Measurements from ENCODE around the gene OPCML.

The OPCML gene

DNA sequence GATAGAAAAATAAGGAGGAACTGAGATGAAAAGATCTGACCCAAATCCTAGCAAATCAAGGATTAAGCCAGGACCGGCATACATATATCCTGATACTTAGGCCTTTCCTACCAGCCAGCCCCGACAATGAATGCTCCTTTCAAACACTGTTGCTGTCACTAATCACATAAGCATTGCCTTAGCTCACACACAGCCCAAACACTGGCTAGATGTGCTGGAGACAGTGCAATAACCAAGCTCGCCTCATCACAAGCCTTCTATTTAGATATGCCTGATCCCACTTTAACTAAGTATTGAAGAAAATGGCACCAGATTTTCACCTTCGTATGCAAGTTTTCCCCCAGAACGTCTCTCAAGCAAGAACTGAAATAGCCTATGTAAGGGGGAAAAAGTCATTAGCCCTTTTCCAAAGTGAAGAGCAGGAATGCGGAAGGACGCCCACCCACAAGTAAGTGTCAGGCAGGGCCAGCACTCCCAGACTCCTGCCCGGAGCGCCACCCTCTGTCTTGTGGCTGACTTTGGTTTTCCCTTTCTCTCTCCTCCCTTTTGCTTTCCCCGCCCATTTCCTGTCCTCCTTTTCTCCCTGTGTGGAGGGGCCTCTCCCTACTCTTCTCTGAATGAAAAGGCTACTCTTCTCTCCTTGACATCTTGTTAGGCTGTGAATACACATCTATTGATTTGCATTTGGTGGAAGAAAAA lies 8.9 kb upstream of the OPCML start:
- DNase-seq (ENCODE audit: low spot score): no peak

DNA sequence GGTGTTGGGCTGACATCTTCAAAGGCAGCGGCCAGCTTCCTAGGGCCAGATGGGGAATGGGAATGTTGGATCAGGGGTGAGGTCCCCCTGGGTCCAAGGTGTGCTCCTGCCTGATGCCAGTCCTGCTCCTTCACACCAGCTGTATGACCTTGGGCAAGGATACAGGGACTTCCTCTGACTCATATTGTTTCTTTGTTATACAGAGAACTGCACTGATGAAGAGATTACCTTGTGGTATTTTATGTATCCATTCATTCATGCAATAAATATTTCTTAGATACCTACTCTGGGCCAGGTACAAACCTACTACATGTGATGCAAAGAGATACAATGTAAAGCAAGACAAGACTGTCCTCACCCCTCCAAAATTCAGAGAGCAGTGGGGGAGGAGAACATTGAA lies 3.9 kb upstream of the OPCML start:
- DNase-seq (ENCODE audit: low spot score): no peak

DNA sequence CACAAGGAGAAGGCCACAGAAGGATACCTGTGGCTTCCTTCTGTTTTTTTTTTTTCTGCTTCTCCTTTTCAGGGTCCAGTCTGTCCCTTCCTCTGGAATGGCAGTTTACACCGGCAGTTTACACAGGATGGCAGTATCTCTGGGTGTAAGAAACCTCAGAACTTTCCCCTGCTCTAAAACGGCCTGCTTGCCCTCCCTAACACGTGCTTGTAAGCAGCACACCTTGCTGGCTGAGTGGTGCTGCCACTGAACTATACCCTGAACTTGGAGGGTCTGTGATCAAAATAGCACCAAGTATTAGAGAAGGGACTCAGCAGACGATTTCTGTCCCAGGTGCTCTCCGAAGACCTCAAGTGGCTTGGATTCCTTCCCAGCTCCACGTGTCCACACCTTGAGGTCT lies 904 bp upstream of the OPCML start:
- DNase-seq (ENCODE audit: low spot score): no peak

DNA sequence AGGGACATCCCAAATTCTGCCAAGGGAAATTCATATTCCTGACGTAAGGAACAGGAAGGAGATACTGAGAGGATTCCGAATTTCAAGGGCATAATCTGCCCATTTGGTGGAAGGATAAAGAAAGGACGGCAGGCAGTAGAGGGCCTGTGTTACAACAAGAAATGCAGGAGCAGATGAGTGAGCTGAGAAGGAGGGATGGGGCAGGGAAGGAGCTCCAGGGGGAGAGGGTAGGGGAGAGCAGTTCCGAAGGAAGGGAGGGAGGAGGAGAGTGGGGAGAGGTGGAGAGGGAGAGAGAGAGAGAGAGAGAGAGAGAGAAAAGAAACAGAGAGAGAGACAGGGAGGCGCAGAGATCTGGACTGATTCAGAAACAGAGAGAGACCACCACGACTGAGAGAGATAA lies 843 bp downstream of the OPCML start:
- DNase-seq (ENCODE audit: low spot score): no peak

DNA sequence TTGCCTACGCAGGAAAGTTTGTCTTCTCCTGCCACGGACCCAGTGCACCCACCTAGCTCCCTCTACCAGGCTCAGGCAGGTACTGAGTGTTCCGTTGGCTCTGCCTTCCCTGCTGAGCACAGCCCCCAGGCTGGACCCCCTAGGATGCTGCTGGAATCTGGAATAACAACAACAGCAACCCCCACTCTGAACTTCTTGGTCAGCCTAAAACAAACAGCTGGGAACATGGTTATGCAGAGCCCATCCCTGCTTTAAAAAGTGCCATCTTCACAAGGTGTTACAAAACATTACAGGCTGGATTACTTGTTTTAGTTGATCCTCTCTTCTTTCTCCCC lies 1.8 kb downstream of the OPCML start:
- no peak for DNase-seq (ENCODE audit: low spot score)

DNA sequence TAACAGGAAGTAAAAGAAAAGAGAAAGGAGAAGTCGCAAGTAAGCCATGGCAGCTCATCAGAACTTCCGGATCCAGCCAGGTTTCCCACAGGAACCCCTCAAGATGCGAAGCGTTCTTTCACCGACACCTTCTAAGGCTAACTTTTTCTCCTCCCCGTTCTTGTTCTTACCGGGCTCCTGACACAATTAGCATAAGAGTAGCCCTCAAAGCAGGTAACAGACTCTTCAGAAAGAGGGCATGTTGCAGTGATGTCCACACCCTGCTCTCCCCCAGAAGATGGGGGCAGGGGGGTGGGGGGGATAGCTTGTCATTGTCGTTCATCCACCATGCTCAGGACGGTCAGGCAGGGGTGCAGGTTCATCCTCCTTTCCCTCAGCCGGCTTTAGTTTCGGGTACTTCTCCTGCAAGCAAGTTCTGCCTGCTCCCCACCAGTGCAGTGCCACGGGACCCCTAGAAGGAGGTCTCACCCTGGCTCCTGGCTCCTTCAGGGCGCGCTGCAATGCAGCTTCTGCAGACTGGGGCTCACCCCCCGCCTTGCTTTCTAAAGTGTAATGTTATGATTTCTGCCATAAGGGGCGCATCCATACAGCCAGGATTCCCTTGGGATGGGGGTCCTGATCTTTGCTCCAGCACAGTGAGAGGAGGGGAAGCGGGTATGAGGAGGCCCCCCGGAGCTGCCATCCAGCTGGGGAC lies 2.3 kb downstream of the OPCML start:
- DNase-seq (ENCODE audit: low spot score): no peak

DNA sequence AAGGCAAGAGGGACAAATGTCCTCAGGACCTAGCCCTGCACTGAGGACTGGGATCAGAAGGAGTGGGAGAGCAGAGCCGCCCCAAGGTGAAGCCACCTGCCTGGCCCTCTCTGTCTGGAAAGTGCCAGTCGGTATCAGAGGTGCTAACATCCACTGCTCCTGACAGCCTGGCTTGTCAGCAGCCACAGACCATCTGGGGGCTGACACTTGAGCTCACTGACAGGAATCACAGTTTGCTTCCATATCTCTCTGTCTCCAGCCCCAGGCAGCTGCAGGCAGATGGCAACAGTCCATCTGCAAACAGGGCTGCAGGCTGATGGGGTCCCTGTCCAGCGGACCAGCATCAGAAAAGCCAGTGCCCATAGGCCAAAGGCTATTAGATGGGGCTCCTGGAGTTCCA lies 5.5 kb downstream of the OPCML start:
- no peak for DNase-seq (ENCODE audit: low spot score)

DNA sequence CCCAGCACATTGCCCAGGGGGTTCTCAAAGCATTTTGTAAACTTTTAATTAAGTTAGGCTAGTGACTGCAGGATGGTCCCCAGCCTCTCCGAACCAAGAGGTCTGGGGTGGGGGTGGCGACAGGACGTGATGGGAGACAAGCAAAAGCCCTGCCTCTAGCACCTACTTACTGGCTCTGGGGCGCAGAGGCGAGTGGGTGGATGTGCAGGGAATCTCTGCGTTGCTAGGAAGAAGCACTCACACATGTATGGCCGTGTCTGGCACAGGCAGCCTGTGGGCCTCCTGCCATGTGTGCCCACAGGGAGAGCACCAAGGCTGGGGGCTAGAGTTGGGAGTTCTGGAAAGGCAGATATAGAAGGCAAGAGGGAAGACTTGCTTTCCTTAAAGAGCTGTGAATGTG lies 6.3 kb downstream of the OPCML start:
- DNase-seq (ENCODE audit: low spot score): no peak

DNA sequence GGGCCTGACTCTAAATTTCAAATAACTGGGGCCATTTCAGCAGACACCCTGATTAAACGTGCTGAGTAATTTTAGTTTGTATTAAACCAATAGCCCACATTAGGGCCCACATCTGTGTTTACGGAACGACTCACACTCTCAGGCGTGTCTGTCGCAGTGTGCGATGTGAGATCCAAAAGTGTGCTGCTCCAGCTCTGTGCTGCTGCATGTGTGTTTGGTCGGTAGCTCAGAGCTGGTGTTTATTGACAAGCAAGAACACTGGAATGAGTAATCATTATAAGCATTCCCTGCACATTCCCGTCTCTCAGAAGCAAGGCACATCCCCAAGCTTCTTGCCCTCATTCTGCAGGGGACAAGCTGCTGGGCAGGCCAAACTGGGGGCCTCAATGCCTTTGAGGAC lies 7.8 kb downstream of the OPCML start:
- no peak for DNase-seq (ENCODE audit: low spot score)

DNA sequence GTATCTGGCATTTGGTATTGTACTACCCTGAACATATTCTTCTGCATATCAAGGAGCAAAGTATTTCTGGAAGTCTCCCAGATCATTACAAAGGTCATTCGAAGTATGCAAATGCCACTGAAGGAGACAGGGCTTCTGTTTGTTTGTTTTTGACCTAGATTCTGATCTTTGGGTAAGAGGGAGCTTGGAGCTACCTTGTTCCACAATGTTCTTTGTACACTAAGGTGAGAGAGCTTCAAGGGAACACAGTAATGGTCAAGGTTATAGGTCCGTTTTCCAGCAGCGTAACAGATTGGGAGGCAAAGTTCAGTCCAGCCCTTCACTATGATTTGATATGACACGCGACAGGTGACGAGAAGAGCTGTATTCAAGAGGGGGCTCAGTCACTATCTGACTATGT lies 10.0 kb downstream of the OPCML start:
- DNase-seq (ENCODE audit: low spot score): no peak

DNA sequence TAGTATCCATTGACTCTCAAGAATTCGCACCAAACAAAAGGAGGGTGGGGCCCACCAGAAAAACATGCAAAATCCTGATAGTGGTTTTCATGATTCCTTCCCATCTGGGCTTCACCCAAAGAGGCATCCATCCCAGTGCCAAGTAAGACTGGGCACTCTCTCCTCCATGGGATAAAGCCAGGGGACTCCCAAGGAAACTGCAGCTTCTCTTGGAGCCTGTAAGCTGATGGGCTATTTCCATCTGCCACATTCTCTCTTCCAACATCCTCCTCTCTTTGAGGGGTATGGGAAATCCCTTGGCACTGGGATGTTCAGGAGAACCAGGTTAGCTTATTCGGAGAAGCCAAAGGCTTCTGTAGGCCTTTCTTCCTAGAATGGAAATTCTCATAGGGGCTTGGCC lies 10.8 kb downstream of the OPCML start:
- no peak for DNase-seq (ENCODE audit: low spot score)

DNA sequence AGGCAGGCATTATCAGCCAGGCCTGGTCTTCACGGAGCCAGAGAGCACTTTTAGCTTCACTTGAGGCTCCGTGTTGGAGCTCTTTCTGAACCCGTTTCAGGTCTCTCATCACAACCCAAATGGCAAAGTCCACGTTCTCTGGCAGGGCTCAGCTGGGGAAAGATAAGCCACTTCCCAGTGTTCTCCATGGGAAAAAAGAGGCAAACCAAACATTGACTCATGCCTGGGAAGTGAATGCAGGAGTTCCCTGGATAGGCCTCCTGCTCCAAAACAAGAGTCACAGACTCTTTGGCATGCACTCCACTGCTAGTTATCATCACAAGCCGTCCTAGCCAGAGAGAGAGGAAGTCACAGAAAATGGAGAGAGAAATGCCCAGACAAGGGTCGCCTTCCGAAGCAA lies 11.6 kb downstream of the OPCML start:
- DNase-seq (ENCODE audit: low spot score): no peak

DNA sequence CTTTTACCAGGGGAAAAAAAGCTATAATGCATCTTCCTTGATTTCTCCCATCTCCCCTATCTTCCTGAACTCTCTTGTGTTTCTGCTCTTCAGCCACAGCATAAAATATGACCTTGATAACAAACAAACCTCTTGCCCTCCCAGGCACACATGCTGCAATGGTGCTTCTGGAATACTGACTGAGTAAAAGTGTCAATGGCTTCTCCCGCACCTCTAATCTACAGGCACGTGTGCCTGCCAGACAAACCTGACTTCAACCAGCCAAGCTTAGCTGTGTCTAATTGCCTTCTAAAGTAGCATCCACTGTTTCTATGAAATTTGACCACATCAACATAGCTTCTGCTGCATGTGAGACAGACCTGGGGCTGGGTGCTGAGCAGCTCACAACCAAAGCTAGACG lies 12.7 kb downstream of the OPCML start:
- no peak for DNase-seq (ENCODE audit: low spot score)

DNA sequence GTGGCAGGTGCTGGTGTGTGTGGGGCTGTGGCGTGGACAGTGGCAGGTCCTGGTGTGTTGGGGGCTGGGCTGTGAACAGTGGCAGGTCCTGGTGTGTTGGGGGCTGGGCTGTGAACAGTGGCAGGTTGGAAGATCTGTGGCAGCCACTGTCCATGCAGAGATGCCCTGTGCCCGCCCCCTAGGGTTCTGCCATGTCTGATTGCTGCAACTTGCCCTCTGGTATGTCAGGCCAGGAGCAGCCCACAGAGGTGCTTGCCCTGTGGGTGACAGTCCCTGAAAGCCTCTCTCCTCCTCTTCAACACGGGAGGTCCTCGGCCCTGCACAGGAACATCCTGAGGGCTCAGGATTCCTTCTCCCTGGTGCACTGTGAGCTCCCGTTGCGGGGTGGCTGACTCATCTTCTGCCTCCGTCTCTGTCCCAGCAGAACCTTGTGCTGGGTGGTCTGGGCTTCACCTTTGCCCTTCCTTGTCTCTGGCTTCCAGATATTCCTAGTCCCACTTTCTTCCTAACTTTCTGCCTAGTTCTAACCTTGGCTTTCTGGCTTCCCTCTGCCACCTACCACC lies 13.5 kb downstream of the OPCML start:
- DNase-seq (ENCODE audit: low spot score): no peak

DNA sequence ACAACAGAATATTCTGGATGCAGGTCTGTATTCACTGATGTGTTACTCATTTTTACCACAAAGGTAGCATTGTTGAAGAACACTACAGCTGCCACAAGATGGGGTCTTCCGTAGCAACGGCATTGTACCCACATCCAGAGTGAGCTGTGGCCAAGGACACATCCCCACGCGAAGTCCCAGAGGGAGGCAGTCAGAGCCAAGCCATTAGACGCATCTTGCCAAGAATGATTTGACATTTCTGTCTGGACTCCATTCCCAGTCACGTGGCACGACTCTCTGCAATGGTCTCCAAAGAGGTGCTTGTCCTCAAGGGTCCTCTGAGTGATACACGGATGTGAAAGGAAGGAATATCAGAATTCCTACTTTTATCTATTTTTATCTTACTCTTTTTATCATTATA lies 15.5 kb downstream of the OPCML start:
- DNase-seq (ENCODE audit: low spot score): no peak

DNA sequence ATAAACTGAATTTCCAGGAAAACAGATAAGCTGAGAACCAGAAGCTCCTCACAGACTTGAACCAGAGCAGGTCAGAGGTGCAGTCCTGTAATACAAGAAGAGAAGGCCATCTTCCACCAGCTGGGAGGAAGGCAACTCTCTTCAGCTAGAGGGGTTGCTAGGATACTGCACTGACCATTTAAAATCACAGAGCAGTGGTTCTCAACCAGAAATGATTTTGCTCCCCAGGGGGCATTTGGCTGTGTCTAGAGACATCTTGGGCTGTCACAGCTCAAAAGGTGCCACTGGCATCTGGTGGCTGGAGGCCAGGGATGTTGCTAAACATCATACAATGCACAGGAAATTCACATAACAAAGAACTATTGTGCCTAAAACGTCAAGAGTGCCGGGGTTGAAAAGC lies 17.2 kb downstream of the OPCML start:
- DNase-seq (ENCODE audit: low spot score): no peak

DNA sequence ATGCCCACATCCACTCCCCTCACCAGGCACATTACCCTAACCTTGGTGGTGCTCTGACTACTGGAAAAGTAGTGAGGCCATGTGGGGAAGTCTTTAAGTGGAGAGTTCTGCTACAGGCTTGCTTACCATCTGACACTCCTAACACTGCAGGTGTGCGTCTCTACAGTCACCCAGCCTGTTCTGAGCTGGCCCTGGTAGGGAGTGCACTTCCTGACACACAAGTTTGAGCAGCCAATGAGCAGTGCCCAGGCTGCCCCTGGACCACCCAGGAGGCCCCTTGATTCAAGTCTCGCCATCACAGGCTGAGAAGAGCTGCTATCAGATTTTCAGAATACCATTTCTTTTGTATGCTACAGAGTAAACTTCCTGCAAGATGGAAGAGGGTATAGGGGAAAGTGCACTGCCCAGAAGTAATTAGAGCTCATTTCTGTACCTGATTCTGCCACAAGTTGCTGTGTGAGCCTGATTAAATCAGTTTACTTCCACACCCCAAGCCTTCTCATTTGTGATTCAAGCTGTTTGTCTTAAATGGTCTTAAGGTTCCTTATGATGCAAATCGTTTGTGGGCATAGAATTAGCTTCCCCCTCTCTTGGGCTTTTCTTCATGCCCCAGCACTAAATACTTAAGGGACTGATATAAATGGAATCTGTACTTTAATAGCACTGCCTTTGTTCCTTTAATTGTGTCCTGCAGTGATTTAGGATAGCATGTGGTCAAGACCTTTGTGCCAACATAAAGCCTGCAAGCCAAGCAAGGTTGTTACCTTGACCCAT lies 22.2 kb downstream of the OPCML start:
- DNase-seq (ENCODE audit: low spot score): no peak

DNA sequence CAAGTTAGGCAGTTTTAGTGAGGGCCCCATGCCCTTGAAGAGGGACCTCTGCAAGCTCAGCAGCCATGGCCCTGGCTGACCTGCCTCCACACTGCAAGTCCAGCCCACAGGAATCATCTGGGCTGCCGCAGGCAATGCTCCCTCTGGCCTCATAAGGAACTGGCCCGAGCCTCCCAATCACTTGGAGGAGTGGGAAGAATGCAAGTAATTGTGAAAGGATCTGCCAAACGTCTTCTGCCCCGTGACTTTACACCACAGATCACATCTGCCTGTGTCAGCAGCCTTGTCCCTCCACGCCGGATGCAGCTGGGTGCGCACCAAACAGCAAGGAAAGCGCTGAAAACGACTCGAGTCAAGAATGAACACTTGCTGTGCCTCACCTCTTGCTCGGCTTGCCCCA lies 23.8 kb downstream of the OPCML start:
- no peak for DNase-seq (ENCODE audit: low spot score)

DNA sequence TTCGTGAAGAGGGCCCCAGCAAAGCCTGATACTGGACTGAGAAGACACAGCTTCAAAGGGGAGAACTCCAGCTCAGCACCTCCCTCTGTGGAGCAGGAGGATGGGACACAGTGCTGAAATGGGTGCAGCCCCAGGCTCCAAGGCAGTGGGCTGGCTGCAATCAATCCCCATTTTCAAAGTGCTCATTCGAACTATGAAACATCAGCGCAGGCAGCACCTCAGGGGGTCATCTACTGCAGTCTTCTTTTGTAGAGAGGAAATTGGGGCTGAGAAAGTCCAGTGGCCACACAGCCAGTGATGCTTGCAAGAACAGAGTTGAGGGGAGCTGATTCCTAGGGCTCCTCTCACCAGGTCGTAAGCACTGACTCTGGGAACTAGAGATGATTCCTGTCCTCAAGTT lies 25.1 kb downstream of the OPCML start:
- no peak for DNase-seq (ENCODE audit: low spot score)

DNA sequence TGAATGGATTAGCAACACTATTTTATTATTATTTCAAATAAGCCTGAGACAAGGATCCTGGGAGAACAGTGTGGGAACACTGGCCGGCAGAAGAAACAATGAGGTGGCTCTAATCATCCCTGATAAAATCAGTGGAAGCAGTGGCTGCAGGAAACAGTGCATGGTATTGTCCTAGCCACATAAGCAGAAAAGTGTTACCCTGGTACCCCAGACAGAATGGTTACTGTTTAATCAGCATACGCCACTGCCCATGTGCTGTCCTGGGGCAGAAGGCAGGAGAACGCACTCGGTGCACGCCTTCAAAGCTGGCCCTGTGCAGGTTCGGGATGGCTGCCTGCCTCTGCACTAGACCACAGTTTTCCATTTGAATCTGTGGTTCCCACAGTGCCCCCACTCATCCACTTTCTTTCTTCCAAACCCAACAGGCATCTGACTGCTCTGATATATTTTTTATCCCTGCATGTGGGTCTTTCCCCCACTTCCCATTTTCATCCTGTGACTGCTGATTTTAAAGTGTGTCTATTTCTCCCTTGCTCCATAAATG lies 25.7 kb downstream of the OPCML start:
- no peak for DNase-seq (ENCODE audit: low spot score)

DNA sequence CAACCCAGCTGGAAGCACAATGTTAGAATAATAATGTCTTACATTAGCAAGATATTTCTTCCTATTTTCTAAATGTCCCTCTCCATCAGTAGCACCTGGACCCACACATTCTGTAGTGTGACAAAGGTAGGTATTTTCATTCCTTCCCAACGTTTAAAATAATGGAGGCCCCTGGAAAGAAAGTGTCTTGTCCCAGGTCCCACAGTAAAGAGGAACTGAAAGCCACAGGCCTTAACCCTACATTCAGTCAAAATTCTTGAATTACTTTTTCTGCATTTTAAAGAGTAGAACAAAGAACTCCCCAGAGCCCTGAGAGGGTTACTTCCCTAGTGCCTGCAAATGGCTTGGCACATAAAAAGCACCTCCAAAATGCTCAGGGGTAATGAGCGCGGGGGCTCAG lies 26.3 kb downstream of the OPCML start:
- no peak for DNase-seq (ENCODE audit: low spot score)

DNA sequence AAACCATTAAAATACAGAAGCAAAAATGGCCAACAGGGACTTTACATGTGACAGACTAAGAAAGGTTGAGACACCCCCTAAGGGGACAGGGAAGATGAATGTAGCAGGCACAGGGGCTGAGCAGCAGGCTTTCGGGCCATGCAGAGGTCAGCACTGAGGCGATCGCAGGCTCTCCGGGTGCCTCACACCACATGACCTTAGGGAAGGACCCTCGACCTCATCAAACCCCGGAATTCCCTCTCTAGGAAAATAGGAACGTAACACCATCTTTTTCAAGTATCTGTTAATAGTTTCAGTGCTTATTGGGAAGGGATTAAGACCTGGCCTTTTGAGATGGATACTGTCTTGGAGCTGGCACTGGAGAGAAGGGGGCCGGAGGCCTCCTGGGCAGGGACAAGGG lies 27.4 kb downstream of the OPCML start:
- no peak for DNase-seq (ENCODE audit: low spot score)

DNA sequence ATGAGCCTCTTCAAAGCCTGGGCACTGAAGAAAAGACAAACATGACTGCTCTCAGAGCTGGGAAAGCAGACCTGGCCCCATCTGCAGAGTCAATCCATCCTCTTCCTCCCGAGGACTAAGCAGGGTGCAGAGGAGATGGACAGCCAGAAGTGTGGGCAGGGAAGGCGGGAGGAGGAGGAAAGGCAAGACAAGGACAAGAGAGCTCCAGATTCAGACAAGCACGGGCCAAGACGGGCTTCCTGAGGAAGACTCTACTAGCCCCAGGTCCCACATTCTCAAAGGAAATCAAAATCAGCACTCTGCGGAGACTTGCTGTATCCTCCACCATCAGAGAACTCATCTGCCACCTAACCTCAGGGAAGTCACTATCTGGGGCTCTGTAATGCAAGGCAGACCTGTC lies 28.5 kb downstream of the OPCML start:
- DNase-seq (ENCODE audit: low spot score): no peak
